Left colon (tissue), 2 donors: ENCODE results near the gene TMEM215. TPM values are rescaled to one million over a fixed set of nuclear protein-coding genes. Genes with fewer than 3 reads are reported as not detected.

Experiments used
- ATAC-seq: fragments of 200-7000 bp; cut with Tn5 transposase; one replicate; pipeline ENCODE4 v1.9.1; 2020; ENCODE audit warnings: mild to moderate bottlenecking, moderate library complexity
- DNase-seq, 2 donors: peaks; one replicate each; pipeline ENCODE4 v3.0.0-alpha.2; 2020
- intact Hi-C, 2 donors: fragments of 100-400 bp; cut with DNase I in 1 of 2; cut with micrococcal nuclease in 1 of 2; formaldehyde crosslinking; loops; one replicate each; pipeline versions ENCODE4 v1.11.2 to v1.14.0; 2022; cut with DNase I, micrococcal nuclease
- total RNA-seq, 2 donors: library from RNA; stranded (reverse); fragmentation: NEBNext Ultra II Directional; extraction: Animal tissue kit (Norgen Biotek cat#: 25700); gene quantifications; one replicate each; pipeline ENCODE4 v1.2.1, GENCODE V29; 2021
- donor health status: DM: no; HTN: no; CAD: no.
- donor health status: DM: yes; HTN: yes; CAD: no.

The TMEM215 gene
- total RNA-seq, 2 donors from 2014 or later, result 0.06 TPM; not detected in 1

GRCh38 chr9:32825203-32825602 lies 41.9 kb downstream of the TMEM215 start:
- ATAC-seq (no peak), DNase-seq (no peak)
- intact Hi-C loops, result no loop called here

- intact Hi-C loops, result no loop called here
- DNase-seq (no peak), ATAC-seq (no peak)
Measured at GRCh38 chr9:32828861-32829260, 45.5 kb downstream of the TMEM215 start.

- no peak for ATAC-seq
- intact Hi-C loops, result no loop called here
- no peak for DNase-seq
Measured at GRCh38 chr9:32832346-32832745, 49.0 kb downstream of the TMEM215 start.

Other genes starting within 250 kb of the TMEM215 start
- 10 to 100 TPM in 1 of 2 donors, 1 to 10 TPM in 1; 8.8 to 11.2 TPM for gene SMIM27, start 231.2 kb upstream of the TMEM215 start, total RNA-seq
- 10 to 100 TPM; 12.3 to 15.3 TPM for gene TOPORS, start 231.0 kb upstream of the TMEM215 start, total RNA-seq
- gene NDUFB6, start 210.4 kb upstream of the TMEM215 start, total RNA-seq, result 10 to 100 TPM; 44.2 to 62.9 TPM
- not detected for gene TAF1L, start 147.9 kb upstream of the TMEM215 start, total RNA-seq
- 10 to 100 TPM; 17.6 to 23.6 TPM for gene APTX, start 218.1 kb downstream of the TMEM215 start, total RNA-seq
- gene DNAJA1, start 241.7 kb downstream of the TMEM215 start, total RNA-seq, result 10 to 100 TPM; 56.7 to 75.9 TPM